Hepatocyte (in vitro differentiated cells): Measurements from ENCODE around the gene CACNB4. TPM values are rescaled to one million over a fixed set of nuclear protein-coding genes. Genes with fewer than 3 reads are reported as not detected.

Experiments used
- DNase-seq: peaks from one replicate; pipeline ENCODE4 v3.0.0-alpha.2; 2016; ENCODE audit warnings: low spot score
- H2AFZ ChIP-seq: fragments of 200-600 bp; sonication (generic); 2 replicates; pipeline ENCODE4 v1.6.0; 2016; ENCODE audit warnings: antibody characterized with exemption, mild to moderate bottlenecking
- H3K27ac ChIP-seq: fragments of 200-600 bp; sonication (generic); 2 replicates; pipeline ENCODE4 v1.5.1; 2016; ENCODE audit warnings: mild to moderate bottlenecking
- H3K27me3 ChIP-seq: fragments of 200-600 bp; sonication (generic); 2 replicates; pipeline ENCODE4 v1.6.1; 2016
- H3K36me3 ChIP-seq: fragments of 200-600 bp; sonication (generic); replicated peaks from 2 replicates; pipeline ENCODE4 v1.5.1; 2016; ENCODE audit warnings: low read depth; ENCODE audit not compliant: insufficient read depth
- H3K4me1 ChIP-seq: fragments of 200-600 bp; sonication (generic); 2 replicates; pipeline ENCODE4 v1.5.1; 2016; ENCODE audit warnings: mild to moderate bottlenecking, moderate library complexity; ENCODE audit not compliant: insufficient read depth
- H3K4me2 ChIP-seq: fragments of 200-600 bp; sonication (generic); 2 replicates; pipeline ENCODE4 v1.6.0; 2016
- H3K4me3 ChIP-seq: fragments of 200-600 bp; sonication (generic); 2 replicates; pipeline ENCODE4 v1.5.1; 2016; ENCODE audit warnings: mild to moderate bottlenecking
- H3K79me2 ChIP-seq: fragments of 200-600 bp; sonication (generic); 2 replicates; pipeline ENCODE4 v1.6.0; 2017; ENCODE audit warnings: mild to moderate bottlenecking
- H3K9me2 ChIP-seq: fragments of 200-600 bp; sonication (generic); replicated peaks from 2 replicates; pipeline ENCODE4 v1.6.0; 2017; ENCODE audit warnings: mild to moderate bottlenecking; ENCODE audit not compliant: insufficient read depth
- H3K9me3 ChIP-seq: fragments of 200-600 bp; sonication (generic); 2 replicates; pipeline ENCODE4 v1.5.1; 2016; ENCODE audit warnings: low read depth, mild to moderate bottlenecking
- H4K20me1 ChIP-seq: fragments of 200-600 bp; sonication (generic); 2 replicates; pipeline ENCODE4 v1.6.0; 2016; ENCODE audit warnings: mild to moderate bottlenecking; ENCODE audit not compliant: insufficient read depth, poor library complexity, severe bottlenecking
- EZH2 ChIP-seq: fragments of 200-600 bp; sonication (generic); IDR thresholded peaks from 2 replicates; pipeline ENCODE4 v1.6.1; 2016; ENCODE audit warnings: antibody characterized with exemption, mild to moderate bottlenecking, borderline replicate concordance
- EZH2phosphoT487 ChIP-seq: fragments of 200-600 bp; sonication (generic); IDR thresholded peaks from one replicate; pipeline ENCODE4 v1.6.1; 2018; ENCODE audit warnings: antibody characterized with exemption, mild to moderate bottlenecking, low read depth, moderate library complexity; ENCODE audit not compliant: unreplicated experiment, severe bottlenecking
- WGBS: methylation state at CpG from one replicate; pipeline ENCODE4 v1.1.6; 2016; ENCODE audit warnings: low lambda C conversion rate; ENCODE audit errors: missing lambda C conversion rate; 5-methylcytosine and 5-hydroxymethylcytosine counted together
- polyA plus RNA-seq: library from polyadenylated mRNA; unstranded; fragments of >200 nt; fragmentation: Nextera tagmentation; extraction: Ambion mirVana; gene quantifications from 2 replicates; pipeline ENCODE4 v1.2.1, GENCODE V29; 2016
- total RNA-seq: library from RNA; depleted of rRNA; stranded (reverse); fragments of >200 nt; gene quantifications from 2 replicates; pipeline ENCODE4 v1.2.3, GENCODE V29; 2014
- TF ChIP-seq, protein P1 (sequence below): fragments of 200-600 bp; sonication (generic); IDR thresholded peaks from 2 replicates; pipeline ENCODE4 v1.5.1; 2016; ENCODE audit warnings: antibody characterized with exemption, mild to moderate bottlenecking; ENCODE audit not compliant: poor library complexity

The CACNB4 gene
- total and polyA plus RNA-seq, 2 experiments from 2014 or later: 0.85 to 4.0 TPM

DNA sequence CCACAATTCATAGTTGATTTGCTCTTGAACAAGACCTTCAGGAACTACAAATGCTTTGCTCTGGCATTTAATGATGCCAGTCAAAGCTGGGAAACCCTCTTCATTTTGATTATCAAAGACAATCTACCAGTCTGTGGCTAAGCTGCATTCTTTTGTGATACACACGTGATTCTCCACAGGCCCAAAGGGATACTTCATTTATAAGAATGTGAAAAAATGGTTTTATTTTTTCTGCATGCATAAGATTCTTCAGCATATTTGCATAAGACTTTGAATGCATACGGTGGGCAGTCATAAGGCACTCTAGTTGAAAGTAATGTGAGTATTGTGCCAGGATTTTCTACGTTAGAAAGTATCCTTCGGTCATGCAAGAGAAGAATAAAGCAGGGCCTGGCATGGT lies 237.7 kb downstream of the CACNB4 start:
- no peak overlapping the region for H2AFZ ChIP-seq
- TF ChIP-seq EZH2 (no peak), EZH2phosphoT487 (no peak)
- TF ChIP-seq, protein P1, sequence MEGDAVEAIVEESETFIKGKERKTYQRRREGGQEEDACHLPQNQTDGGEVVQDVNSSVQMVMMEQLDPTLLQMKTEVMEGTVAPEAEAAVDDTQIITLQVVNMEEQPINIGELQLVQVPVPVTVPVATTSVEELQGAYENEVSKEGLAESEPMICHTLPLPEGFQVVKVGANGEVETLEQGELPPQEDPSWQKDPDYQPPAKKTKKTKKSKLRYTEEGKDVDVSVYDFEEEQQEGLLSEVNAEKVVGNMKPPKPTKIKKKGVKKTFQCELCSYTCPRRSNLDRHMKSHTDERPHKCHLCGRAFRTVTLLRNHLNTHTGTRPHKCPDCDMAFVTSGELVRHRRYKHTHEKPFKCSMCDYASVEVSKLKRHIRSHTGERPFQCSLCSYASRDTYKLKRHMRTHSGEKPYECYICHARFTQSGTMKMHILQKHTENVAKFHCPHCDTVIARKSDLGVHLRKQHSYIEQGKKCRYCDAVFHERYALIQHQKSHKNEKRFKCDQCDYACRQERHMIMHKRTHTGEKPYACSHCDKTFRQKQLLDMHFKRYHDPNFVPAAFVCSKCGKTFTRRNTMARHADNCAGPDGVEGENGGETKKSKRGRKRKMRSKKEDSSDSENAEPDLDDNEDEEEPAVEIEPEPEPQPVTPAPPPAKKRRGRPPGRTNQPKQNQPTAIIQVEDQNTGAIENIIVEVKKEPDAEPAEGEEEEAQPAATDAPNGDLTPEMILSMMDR: no peak
- H3K9me3 ChIP-seq: no peaks in the 10 kb centered on the region
- H3K36me3 ChIP-seq: no peaks in the 10 kb centered on the region
- H3K27me3 ChIP-seq: no peaks in the 10 kb centered on the region
- no peak overlapping the region for H3K4me3 ChIP-seq
- no peaks in the 10 kb centered on the region for H3K79me2 ChIP-seq
- no peaks in the 10 kb centered on the region for H3K4me1 ChIP-seq
- H3K9me2 ChIP-seq: no peaks in the 10 kb centered on the region
- WGBS: 71% methylated on average over 4 of the region's 4 CpGs
- DNase-seq: no peak
- H3K27ac ChIP-seq: no peak overlapping the region
- H3K4me2 ChIP-seq: no peak overlapping the region
- H4K20me1 ChIP-seq: no peaks in the 10 kb centered on the region

GRCh38 chr2:151860613-151861146 lies 238.2 kb downstream of the CACNB4 start:
- Histone ChIP-seq H3K4me2 (no peak overlapping the region), H3K36me3 (no peaks in the 10 kb centered on the region), H3K27ac (no peak overlapping the region), H2AFZ (no peak overlapping the region), H3K4me3 (no peak overlapping the region), H4K20me1 (no peaks in the 10 kb centered on the region), H3K9me2 (no peaks in the 10 kb centered on the region), H3K4me1 (no peaks in the 10 kb centered on the region), H3K27me3 (no peaks in the 10 kb centered on the region), H3K79me2 (no peaks in the 10 kb centered on the region), H3K9me3 (no peaks in the 10 kb centered on the region)
- TF ChIP-seq, protein P1: no peak
- TF ChIP-seq EZH2 (no peak), EZH2phosphoT487 (no peak)
- DNase-seq: no peak
- 46% methylated on average over 5 of the region's 5 CpGs for WGBS

DNA sequence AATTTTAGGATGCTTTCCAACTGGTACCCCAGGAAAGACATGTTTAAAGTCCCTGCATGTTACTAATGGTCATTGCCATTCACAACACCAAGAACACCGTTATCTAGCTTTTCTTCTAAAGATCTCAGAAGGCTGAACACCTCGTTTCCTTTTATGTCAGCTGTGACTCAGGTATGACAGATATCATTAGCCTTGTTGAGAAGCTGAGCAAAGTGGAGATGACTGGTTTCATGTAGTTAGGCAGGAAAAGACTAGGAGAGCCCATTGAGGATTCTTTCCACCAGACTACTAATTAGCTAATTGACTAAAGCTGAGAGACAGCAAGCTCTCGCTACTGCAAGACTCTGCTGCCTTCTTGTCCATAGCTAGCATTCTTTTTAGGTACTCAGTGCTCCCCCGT lies 238.6 kb downstream of the CACNB4 start:
- Histone ChIP-seq H4K20me1 (no peaks in the 10 kb centered on the region), H3K9me2 (no peaks in the 10 kb centered on the region), H3K79me2 (no peaks in the 10 kb centered on the region), H3K27ac (no peak overlapping the region), H2AFZ (no peak overlapping the region), H3K4me3 (no peak overlapping the region), H3K27me3 (no peaks in the 10 kb centered on the region), H3K9me3 (no peaks in the 10 kb centered on the region), H3K4me1 (no peaks in the 10 kb centered on the region), H3K4me2 (no peak overlapping the region), H3K36me3 (no peaks in the 10 kb centered on the region)
- 61% methylated on average over 4 of the region's 4 CpGs for WGBS
- no peak for DNase-seq
- TF ChIP-seq, protein P1: no peak
- TF ChIP-seq EZH2phosphoT487 (no peak), EZH2 (no peak)

DNA sequence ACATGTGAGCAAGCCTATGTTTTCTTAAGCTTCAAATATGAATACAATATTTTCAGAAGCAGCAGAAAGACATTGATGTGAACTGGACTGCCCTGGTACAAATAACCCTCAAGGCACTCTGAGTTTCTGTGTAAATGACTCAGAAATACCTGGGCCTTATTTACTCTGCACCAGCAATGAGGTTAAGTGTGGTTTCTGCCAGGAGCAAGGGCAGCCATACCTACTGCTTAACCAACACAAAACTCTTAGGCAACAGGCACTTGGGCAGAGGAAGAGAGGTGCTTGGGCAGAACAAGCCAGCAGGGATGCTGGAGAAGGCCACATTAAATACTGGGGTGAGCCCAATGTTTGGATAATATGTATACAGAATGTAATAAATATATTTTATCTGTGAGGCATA lies 241.2 kb downstream of the CACNB4 start:
- TF ChIP-seq, protein P1: no peak
- TF ChIP-seq EZH2phosphoT487 (no peak), EZH2 (no peak)
- Histone ChIP-seq H3K4me2 (no peak overlapping the region), H3K4me1 (peaks cover 14% of the 10 kb centered on the region), H3K9me3 (no peaks in the 10 kb centered on the region), H3K79me2 (no peaks in the 10 kb centered on the region), H3K9me2 (no peaks in the 10 kb centered on the region), H3K4me3 (no peak overlapping the region), H3K27ac (no peak overlapping the region), H3K27me3 (no peaks in the 10 kb centered on the region), H2AFZ (no peak overlapping the region), H4K20me1 (no peaks in the 10 kb centered on the region), H3K36me3 (no peaks in the 10 kb centered on the region)
- no peak for DNase-seq
